Measurements from ENCODE around the gene GRIN2A.

GRIN2A gene

DNA sequence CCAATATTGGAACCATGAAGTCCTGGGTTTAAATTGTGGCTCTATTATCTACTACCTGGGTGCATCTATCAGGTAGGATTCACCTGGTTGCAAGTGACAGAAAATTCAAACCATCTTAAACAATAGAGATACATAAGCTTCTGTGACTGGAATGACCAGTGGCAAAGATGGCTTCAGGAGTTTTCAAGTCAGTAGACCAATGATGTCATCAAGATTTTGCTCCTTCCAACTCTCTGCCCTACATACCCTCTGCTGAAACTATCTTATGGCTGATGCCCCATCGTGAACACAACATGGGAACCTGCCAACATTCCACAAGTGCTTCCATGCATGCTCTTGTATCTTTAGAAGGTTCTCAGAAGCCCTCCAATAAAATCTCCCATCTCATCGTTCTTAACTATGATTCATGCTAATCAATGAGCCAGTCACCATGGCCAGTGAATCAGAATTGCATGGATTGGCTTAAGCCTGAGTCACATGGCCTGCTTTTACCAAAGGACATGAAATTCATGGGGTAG is 180.9 kb downstream of the GRIN2A start:
- TF ChIP-seq, protein P1, sequence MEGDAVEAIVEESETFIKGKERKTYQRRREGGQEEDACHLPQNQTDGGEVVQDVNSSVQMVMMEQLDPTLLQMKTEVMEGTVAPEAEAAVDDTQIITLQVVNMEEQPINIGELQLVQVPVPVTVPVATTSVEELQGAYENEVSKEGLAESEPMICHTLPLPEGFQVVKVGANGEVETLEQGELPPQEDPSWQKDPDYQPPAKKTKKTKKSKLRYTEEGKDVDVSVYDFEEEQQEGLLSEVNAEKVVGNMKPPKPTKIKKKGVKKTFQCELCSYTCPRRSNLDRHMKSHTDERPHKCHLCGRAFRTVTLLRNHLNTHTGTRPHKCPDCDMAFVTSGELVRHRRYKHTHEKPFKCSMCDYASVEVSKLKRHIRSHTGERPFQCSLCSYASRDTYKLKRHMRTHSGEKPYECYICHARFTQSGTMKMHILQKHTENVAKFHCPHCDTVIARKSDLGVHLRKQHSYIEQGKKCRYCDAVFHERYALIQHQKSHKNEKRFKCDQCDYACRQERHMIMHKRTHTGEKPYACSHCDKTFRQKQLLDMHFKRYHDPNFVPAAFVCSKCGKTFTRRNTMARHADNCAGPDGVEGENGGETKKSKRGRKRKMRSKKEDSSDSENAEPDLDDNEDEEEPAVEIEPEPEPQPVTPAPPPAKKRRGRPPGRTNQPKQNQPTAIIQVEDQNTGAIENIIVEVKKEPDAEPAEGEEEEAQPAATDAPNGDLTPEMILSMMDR (conservative IDR thresholded peaks at IDR 0.05; ENCODE audit: low read depth, low read length), result no peak
- no peak overlapping the region for H3K4me3 ChIP-seq (ENCODE audit: low read depth, low read length)
- no peak for DNase-seq (ENCODE audit: low read depth)

DNA sequence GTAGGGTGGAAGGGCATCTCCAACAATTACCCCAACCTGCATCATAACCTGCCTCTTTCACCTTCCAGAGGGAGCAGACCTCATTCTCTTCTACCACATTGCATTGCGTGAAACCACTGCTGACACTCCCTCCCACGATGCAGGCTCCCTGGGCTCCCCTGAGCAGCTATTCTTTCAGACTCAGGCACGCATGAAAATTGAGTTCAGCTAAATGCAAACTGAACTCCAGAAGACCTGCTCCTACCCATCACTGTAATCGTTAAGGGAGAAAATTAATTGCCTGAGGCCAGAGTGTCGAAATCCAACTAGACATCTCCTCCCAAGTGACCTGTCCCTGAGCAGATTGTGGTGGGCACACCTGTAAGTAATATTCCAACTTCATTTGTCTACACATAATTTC is 186.0 kb downstream of the GRIN2A start:
- DNase-seq (ENCODE audit: low read depth), result no peak
- TF ChIP-seq, protein P1 (conservative IDR thresholded peaks at IDR 0.05; ENCODE audit: low read depth, low read length), result no peak

DNA sequence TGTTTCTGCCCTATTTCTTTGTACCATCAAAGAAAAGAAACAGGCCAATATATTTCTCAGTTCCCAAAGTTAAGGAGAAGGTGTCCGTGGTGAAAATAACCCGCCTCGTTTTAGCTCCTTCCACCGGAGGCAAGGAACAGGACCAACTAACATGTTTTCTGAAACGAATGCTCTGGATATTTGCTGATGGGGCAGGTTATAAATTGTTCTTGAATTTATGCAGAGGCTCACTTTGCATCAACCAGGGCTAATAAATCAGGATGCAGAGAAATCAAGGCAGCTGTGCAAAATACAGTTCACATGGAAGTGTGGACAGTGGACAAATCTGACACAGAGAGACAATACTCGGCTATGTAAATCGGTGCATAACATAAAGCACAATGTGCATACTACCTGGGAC is 189.8 kb downstream of the GRIN2A start:
- TF ChIP-seq, protein P1 (conservative IDR thresholded peaks at IDR 0.05; ENCODE audit: low read depth, low read length), result no peak
- no peak overlapping the region for H3K4me3 ChIP-seq (ENCODE audit: low read depth, low read length)
- no peak for DNase-seq (ENCODE audit: low read depth)

More for the DNA sequence above, 186.0 kb downstream of the GRIN2A start:
- H3K4me3 ChIP-seq (ENCODE audit: low read depth, low read length), result no peak overlapping the region

DNA sequence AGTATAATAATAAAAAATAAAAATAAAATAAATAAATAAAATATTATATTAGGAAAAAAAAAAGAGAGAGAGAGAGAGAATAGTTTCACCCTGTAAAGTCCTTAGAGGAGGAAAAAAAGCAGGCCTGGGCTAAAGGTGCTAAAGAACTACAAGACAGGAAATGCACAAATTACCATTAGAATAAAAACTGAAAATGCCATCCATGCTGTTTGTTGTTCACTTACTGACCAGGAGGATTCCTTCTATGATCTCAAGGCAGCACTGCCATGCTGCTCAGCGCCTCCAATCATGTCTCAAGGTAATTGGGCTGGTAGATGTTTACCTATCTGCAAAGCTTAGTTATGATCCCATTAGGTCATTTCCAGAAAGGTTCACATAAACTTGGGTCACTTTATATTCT is 201.2 kb downstream of the GRIN2A start:
- TF ChIP-seq, protein P1 (conservative IDR thresholded peaks at IDR 0.05; ENCODE audit: low read depth, low read length), result no peak
- H3K4me3 ChIP-seq (ENCODE audit: low read depth, low read length), result no peak overlapping the region
- DNase-seq (ENCODE audit: low read depth), result no peak

DNA sequence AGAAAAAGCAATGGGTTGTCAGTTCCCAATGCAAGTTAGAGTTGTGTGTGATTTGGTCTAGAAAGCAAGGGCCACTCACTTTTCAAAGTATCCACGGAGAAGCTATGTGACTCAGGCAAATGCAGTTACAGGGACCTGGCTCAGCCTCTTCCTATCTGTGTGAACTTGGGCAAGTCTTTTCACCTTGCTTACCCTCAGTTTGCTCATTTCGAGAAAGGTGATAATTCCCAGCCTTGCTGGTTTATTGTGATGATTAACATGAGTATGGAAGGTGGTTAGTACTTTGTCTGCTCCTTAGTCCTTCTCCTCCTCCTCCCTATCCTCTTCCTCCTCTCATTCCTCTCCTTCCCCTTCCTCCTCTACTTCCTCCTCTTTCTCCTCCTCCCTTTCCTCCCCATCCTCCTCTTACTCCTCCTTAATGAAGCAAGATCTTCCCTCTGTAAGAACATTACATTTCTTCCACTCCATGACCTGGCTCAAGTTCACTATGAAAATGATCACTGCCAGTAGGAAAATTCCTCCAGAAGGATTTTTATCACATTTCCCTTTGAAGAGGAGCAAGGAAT is 204.0 kb downstream of the GRIN2A start:
- H3K4me3 ChIP-seq (ENCODE audit: low read depth, low read length), result no peak overlapping the region
- DNase-seq (ENCODE audit: low read depth), result no peak
- TF ChIP-seq, protein P1 (conservative IDR thresholded peaks at IDR 0.05; ENCODE audit: low read depth, low read length), result no peak

DNA sequence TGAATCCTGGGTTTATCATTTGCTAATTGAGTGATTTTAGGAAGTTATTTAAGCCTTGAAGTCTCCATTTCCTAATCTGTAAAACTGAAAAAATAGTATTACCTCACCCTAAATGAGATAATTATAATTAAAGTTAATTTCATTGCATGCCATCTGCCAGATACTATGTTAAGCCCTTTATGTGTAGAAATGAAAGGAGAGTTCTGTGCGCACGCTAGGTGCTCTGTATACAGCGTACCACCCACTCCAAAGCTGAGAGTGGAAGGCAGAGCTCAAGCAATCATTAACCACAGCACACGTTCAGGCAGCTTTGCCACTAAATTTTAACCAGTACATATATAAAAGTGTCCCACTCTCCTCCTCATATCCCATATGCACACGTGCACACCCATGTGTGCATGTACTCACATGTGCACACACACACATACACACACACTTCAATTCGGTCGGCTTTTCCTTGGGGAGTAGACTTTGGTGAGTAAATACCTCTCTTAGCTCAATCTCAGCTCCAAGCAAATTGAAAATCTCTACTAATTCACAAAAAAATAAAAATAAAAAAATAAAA is 204.8 kb downstream of the GRIN2A start:
- DNase-seq (ENCODE audit: low read depth), result no peak
- H3K4me3 ChIP-seq (ENCODE audit: low read depth, low read length), result no peak overlapping the region

More for the DNA sequence above, 204.8 kb downstream of the GRIN2A start:
- TF ChIP-seq, protein P1 (conservative IDR thresholded peaks at IDR 0.05; ENCODE audit: low read depth, low read length), result no peak

Data from choroid plexus epithelial cell (primary cell).